HG02623 (cell line): ENCODE data around the gene KIAA0319L.
"Not testable (repeated sequence)": the region's sequence is repeated elsewhere in the genome, so short reads cannot be mapped to it uniquely, and the experiment has no call there.

Source experiments
- ATAC-seq: cut with Tn5 transposase; IDR thresholded peaks from one replicate; pipeline ENCODE4 v1.9.1; 2021; ENCODE audit warnings: moderate library complexity; ENCODE audit not compliant: unreplicated experiment

KIAA0319L gene

DNA sequence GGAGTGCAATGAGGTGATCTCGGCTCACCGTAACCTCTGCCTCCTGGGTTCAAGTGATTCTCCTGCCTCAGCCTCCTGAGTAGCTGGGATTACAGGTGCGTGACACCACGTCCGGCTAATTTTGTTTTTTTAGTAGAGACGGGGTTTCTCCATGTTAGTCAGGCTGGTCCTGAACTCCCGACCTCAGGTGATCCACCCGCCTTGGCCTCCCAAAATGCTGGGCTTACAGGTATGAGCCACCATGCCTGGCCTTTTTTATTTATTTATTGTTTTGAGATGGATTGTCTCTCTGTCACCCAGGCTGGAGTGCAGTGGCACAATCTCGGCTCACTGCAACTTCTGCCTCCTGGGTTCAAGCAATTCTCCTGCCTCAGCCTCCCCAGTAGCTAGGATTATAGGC lies 24.4 kb upstream of the KIAA0319L start:
- ATAC-seq = not testable (repeated sequence)

DNA sequence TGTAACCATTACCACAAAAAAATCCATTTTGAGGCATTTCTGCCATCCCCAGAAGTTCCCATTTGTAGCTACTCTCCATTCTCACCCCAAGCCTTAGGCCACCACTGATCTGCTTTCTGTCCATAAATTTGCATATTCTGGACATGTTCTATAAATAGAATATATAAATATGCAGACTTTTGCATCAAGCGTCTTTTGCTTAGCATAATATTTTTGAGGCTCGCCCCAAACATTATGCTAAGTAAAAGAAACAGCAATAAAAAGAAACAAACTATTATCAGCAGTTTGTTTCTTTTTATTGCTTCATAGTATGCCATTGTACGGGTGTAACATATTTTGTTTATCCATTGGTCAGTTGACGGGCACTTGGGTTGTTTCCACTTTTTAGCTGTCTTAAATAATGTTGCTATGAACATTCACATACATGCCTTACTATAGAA lies 23.8 kb upstream of the KIAA0319L start:
- no peak for ATAC-seq

DNA sequence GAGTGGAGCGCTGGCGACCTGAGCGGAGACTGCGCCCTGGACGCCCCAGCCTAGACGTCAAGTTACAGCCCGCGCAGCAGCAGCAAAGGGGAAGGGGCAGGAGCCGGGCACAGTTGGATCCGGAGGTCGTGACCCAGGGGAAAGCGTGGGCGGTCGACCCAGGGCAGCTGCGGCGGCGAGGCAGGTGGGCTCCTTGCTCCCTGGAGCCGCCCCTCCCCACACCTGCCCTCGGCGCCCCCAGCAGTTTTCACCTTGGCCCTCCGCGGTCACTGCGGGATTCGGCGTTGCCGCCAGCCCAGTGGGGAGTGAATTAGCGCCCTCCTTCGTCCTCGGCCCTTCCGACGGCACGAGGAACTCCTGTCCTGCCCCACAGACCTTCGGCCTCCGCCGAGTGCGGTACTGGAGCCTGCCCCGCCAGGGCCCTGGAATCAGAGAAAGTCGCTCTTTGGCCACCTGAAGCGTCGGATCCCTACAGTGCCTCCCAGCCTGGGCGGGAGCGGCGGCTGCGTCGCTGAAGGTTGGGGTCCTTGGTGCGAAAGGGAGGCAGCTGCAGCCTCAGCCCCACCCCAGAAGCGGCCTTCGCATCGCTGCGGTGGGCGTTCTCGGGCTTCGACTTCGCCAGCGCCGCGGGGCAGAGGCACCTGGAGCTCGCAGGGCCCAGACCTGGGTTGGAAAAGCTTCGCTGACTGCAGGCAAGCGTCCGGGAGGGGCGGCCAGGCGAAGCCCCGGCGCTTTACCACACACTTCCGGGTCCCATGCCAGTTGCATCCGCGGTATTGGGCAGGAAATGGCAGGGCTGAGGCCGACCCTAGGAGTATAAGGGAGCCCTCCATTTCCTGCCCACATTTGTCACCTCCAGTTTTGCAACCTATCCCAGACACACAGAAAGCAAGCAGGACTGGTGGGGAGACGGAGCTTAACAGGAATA lies 20.1 kb upstream of the KIAA0319L start:
- no peak for ATAC-seq

DNA sequence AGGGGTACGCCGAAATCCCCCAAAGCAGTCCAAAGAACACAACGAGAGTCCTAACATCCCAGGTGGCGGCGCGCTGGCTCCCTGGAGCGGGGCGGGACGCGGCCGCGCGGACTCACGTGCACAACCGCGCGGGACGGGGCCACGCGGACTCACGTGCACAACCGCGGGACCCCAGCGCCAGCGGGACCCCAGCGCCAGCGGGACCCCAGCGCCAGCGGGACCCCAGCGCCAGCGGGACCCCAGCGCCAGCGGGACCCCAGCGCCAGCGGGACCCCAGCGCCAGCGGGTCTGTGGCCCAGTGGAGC lies 19.5 kb upstream of the KIAA0319L start:
- not testable (repeated sequence) for ATAC-seq

GRCh38 chr1:35576061-35576765 lies 19.0 kb upstream of the KIAA0319L start:
- ATAC-seq = no peak

- ATAC-seq = no peak
Observed at GRCh38 chr1:35575416-35575958, 18.3 kb upstream of the KIAA0319L start.

DNA sequence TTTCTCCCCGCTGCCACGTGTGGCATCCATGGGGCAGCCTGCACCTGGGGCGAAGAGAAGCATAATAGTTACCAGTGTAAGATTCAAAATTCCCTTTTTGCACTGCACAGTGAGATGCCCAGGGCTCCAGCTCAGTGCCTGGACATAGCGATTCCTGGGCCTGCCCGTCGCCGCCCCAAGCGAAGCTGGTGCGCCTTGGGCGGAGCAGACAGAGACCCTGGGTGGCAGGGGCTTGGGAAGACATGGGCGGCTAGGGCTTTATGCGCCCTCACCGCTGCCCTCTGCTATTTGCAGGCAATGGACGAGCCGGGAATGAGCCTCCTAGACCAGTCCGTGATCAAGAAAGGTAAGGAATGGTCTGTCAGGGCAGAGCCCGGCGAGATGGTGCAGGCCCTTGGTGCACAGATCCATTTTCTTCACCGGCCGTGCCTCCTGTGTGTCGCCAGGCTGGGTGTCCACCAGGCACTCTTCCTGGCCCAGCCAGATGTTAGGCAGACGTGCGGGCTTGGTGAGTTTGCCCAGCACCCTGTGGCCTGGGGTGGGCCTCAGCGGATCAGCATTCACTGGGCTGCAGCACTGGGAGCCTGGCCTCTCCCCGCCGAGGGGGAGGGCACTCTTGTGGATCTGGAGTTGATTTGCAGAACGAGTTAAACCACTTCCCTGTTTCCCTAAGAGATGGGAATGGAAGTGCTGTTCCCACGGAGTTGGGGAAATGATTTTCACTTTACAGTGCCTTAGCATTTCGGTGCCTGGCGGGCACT lies 17.6 kb upstream of the KIAA0319L start:
- ATAC-seq = no peak

GRCh38 chr1:35574125-35574654 lies 17.0 kb upstream of the KIAA0319L start:
- no peak for ATAC-seq

GRCh38 chr1:35573198-35574124 lies 16.3 kb upstream of the KIAA0319L start, which contains the start of gene TFAP2E:
TSS of gene TFAP2E (plus strand) at chr1:35573314. CDS start at chr1:35573578, 264 bp downstream.
- ATAC-seq = no peak

GRCh38 chr1:35572296-35572695 lies 15.1 kb upstream of the KIAA0319L start:
- no peak for ATAC-seq

DNA sequence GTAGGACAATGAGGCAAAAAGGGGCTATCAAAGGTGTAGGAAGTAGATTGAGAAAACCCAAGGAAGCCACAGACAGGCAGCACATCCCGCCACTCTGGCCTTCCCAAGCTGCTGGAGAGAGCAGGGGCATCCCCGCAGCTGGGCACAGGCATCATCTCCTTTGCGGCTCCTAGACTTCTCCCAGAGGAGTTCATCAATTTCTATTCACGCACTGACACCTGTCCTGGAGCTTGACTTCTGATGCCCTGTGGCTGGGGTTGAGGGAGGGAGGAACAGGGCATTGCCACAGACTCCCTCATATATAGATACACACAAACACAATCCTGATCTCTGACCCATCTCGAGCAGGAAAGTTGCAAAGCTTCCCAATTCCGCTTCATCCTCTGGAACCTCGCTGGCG lies 14.1 kb upstream of the KIAA0319L start:
- ATAC-seq = no peak

DNA sequence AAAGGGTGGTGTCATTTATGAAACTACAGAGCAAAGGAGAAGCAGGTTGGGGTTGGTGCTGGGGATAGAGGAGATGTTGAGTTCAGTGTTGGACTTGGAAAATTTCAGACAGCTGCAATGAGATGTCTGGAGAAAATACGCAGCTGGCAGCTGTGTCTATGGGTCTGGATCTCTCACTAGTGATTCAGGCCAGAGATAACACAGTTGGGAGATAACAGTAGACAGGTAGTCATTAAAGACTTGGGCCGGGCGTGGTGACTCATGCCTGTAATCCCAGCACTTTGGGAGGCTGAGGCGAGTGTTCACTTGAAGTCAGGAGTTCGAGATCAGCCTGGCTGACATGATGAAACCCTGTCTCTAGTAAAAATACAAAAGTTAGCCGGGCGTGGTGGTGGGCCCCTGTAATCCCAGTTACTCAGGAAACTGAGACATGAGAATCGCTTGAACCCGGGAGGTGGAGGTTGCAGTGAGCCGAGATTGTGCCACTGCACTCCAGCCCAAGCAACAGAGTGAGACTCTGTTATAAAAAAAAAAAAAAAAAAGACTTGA lies 13.5 kb upstream of the KIAA0319L start:
- no peak for ATAC-seq

DNA sequence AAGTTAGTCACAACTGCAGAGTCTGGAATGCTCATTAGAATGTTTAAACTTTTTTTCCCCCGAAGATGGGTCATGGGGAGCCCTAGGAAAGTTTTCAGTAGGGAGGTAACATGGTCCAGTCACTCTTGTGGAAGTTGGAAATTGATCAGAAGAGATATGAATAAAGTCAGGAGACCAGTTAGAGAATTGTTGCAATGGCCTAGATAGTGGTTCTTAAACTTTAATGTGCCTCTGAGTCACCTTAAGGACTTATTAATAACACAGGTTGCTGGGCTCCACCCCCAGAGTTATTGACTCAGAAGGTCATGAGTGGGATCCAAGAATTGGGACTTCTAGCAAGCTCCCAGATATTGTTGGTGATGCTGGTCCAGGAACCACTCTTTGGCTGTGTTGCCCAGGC lies 12.7 kb upstream of the KIAA0319L start:
- ATAC-seq = no peak

DNA sequence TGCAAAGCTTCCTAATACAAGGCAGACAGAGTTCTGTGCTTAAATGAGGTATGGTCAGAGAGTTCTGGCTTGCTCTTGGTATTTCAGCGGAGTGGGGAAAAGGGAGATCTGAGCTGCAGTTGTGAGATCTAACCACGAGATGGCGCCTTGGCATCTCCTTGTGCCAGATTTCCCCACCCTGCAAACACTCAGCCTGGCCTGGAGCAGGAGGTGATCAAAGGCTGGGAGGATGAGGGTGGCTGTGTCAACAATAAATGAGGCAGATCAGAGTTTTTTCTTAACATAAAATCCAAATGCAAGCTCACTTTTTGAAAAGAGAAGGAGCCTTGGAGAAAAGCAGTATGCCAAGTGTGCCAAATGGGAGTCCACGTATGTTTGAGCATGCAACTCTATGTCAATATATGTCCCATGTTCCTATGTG lies 11.8 kb upstream of the KIAA0319L start:
- no peak for ATAC-seq

- ATAC-seq = no peak
Observed at GRCh38 chr1:35567947-35568558, 10.8 kb upstream of the KIAA0319L start.

- ATAC-seq = no peak
Observed at GRCh38 chr1:35565742-35566133, 8.5 kb upstream of the KIAA0319L start.

GRCh38 chr1:35564884-35565741 lies 7.9 kb upstream of the KIAA0319L start:
- no peak for ATAC-seq
